Mucosa of stomach (tissue), 1 donor: Measurements from ENCODE around the gene TRIM73.
"Not testable (repeated sequence)": the region's sequence is repeated elsewhere in the genome, so short reads cannot be mapped to it uniquely, and the experiment has no call there.

Experiments used
- H3K27me3 ChIP-seq: one replicate; pipeline ENCODE4 v1.7.0; 2013; ENCODE audit warnings: mild to moderate bottlenecking, low read length; ENCODE audit not compliant: control insufficient read depth, insufficient read depth
- H3K36me3 ChIP-seq: one replicate; pipeline ENCODE4 v1.7.0; 2013; ENCODE audit warnings: low read length; ENCODE audit not compliant: control insufficient read depth, insufficient read depth
- H3K4me1 ChIP-seq: one replicate; pipeline ENCODE4 v1.7.0; 2013; ENCODE audit warnings: mild to moderate bottlenecking, low read length; ENCODE audit not compliant: control insufficient read depth, insufficient read depth
- H3K4me3 ChIP-seq: one replicate; pipeline ENCODE4 v1.7.0; 2013; ENCODE audit warnings: low read length
- H3K9ac ChIP-seq: one replicate; pipeline ENCODE4 v1.7.0; 2013; ENCODE audit warnings: mild to moderate bottlenecking, low read length, moderate library complexity
- H3K9me3 ChIP-seq: one replicate; pipeline ENCODE4 v1.7.0; 2013; ENCODE audit warnings: mild to moderate bottlenecking, low read length, moderate library complexity; ENCODE audit not compliant: control insufficient read depth
- donor health status: Pancreatic carcinoma.

The TRIM73 gene

DNA sequence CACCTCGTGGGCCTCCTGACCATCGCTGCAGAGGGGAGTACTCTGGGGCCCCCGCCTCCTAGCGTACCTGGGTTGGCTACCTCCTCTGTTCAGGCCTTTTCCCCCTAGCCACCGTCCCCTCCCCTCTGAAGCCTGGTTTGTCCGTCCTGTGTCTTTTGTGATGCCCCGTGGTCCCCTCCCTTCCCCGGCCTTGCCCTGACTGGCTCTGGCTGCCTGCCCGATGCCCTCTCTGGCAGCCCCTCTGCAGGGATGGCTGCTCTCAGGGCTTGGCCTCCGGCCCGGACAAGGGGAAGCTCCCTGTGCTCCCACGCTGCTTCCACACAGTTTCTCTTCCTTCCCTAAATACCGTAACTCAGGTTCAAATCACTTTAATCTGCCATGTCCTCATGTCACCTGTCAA, 24.3 kb downstream of the TRIM73 start:
- not testable (repeated sequence) for H3K27me3 ChIP-seq, H3K9ac ChIP-seq, H3K36me3 ChIP-seq, H3K4me3 ChIP-seq, H3K4me1 ChIP-seq, H3K9me3 ChIP-seq

DNA sequence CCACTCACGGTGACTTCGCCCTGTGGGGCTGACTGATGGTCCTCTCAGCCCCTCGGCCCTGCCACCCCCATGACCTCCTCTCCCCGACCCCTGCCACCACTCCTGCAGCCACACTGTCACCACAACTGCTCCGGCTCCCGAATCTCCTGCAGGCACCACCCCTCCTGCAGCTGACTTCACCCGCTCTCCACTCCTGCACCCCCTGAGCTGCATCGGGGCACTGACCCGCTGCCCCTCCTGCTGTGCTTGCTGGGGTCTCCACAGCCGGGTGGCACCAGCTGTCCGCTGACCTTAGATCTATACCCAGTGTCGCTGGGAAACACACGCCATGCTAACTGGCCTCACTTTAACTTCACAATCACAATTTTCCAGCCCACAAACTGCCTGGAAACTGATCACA, 24.7 kb downstream of the TRIM73 start:
- H3K4me3 ChIP-seq, H3K9ac ChIP-seq, H3K36me3 ChIP-seq, H3K27me3 ChIP-seq, H3K4me1 ChIP-seq, H3K9me3 ChIP-seq: not testable (repeated sequence)

DNA sequence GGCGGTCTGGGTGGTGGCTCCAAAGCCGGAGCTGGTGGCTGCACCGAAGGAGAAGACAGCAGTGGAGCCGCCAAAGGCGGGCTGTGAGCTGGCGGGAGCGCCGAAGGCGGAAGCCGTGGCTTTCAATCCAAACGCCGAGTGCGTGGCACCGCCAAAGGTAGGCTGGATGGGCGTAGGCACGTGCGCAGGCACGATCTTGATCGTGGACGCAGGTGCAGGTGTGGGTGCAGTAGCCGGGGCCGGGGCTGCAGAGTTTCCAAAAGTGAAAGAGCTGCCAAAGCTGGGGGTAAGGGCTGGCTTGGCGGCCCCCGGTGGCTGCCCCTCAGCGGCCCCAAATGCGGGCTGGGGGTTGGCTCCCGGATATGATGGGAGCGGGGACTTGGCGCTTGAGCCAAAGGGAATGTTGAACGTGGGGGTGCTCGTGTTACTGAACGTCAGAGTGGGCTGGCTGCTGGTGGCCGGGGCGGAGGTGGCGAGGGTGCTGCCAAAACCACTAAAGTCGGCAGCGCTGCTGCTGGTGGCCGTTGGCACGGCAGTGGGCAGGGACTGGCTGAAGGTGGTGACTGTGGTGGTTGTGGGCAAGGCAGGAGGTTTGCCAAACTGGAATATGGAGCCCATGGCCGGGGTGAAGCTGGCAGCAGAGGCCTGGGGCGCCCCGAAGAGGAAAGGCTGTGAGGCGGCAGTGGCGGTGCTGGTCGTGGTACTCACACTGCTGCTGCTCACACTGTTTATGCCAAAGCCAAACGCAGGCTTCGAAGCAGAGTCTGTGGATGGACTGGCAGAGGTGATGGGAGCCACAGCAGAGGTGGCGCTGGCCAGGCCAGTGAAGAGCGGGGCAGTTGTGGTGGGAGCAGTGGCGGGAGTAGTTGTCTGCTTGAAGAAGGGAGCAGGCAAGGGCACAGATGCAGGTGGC, 26.6 kb downstream of the TRIM73 start:
- H3K4me3 ChIP-seq, H3K27me3 ChIP-seq, H3K9me3 ChIP-seq, H3K36me3 ChIP-seq, H3K4me1 ChIP-seq, H3K9ac ChIP-seq: not testable (repeated sequence)

DNA sequence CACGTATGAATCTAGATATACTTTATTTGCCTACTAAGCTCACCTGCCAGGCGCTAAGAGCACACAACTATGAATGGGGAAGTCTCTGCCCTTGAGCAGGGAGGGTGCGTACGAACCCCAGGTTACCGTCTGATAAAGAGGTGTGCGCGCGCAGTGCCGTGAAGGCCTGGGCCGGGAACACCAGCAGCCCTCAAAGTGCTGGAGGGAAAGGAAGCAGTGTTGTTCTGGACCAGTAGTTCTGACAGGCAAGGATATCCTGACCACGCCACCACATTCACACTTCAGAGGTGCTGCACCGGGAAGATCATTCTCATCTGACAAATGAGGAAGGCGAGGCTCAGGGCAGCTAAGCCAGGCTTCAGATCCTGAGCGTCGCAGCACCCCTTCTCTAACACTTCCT, 28.1 kb downstream of the TRIM73 start:
- H3K9me3 ChIP-seq, H3K9ac ChIP-seq, H3K36me3 ChIP-seq: not testable (repeated sequence)

DNA sequence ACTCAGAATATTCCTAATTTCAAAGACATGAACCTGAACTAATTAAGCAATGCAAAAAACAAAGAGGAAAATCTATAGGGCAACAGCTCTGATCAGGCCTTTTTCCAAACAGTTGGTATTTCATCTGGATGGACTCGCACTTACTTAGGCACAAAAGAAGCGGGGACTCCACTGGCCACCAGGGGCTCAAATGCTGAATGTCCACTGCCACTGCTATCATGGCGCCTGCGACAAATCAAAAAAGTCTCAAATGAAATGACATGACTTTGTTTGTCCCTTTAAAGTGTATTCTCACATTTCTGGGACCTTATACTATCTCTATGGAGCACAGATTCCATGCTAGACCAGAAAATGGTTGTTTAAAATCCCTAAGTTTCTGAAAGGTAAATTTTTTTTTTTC, 43.6 kb downstream of the TRIM73 start:
- not testable (repeated sequence) for H3K36me3 ChIP-seq, H3K4me3 ChIP-seq, H3K27me3 ChIP-seq, H3K4me1 ChIP-seq, H3K9ac ChIP-seq, H3K9me3 ChIP-seq

More for the DNA sequence above, 28.1 kb downstream of the TRIM73 start:
- not testable (repeated sequence) for H3K27me3 ChIP-seq, H3K4me3 ChIP-seq, H3K4me1 ChIP-seq

DNA sequence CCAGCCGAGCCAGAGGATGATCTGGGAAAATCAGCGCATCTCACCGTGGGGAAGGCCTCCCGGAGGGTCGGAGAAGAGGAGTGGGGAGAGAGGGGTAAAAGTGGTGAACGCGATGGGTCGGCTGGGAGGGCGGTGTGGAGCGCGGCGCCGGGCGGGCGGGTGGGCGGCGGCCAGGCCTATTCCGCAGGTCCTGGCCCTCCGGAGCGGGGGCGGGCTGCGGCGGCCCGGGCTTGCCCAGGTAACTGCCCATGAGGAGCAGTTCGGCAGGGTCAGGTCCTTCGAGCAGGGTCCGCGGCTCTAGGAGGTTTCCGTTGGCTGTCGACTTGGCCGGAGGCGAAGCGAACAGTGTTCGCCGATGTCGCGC, 46.7 kb downstream of the TRIM73 start:
- H3K4me1 ChIP-seq, H3K9me3 ChIP-seq, H3K4me3 ChIP-seq, H3K36me3 ChIP-seq, H3K27me3 ChIP-seq, H3K9ac ChIP-seq: not testable (repeated sequence)

DNA sequence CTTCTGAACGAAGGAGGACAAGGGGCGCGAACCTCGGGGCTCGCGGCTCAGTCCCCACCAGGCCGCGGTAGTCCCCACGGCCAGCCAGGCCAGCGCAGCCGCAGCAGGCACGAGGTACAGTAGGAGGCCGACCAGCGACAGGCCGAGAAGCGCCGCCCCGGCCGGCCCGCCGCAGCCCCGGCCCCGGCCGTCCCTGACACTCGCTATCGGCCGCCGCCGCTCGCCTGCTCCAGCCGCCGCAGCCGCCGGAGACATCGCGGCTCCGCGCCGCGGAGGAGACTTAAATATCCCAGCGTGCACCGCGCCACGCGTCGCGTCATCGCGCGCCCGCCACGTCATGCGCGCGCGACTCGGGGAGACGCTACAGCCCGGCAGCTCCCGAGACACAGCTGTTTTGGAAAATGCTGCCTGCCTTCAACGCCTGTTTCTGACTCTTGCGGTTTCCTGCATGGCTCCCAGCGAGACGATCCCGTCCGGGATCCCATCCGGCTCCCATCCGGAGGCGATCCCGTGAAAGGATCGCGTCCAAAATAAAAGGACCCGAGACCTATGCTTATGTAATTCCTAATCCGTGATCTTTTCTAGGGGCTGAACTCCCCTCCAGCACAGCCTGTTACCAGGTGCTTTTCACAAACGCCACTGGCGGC, 47.2 kb downstream of the TRIM73 start:
- not testable (repeated sequence) for H3K4me1 ChIP-seq, H3K27me3 ChIP-seq, H3K4me3 ChIP-seq, H3K9me3 ChIP-seq, H3K36me3 ChIP-seq
- peak overlapping the region; percentile 70 for H3K9ac ChIP-seq

DNA sequence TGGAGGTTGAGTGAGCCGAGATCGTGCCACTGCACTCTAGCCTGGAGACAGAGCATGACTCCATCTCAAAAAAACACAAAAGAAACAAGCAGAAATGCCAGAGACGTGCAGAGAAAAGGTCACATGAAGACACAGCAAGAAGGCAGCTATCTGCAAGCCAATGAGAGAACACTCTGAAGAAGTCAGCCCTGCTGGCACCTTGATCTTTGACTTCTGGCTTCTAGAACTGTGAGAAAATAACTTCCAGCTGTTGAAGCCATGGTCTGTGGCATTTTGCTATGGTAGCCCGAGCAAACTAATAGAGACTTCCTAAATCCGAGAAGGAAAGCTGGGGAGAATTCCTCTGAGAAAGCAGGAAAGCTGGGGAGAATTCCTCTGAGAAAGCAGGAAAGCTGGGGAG, 54.5 kb downstream of the TRIM73 start:
- not testable (repeated sequence) for H3K36me3 ChIP-seq, H3K4me1 ChIP-seq, H3K9me3 ChIP-seq, H3K9ac ChIP-seq, H3K27me3 ChIP-seq, H3K4me3 ChIP-seq

DNA sequence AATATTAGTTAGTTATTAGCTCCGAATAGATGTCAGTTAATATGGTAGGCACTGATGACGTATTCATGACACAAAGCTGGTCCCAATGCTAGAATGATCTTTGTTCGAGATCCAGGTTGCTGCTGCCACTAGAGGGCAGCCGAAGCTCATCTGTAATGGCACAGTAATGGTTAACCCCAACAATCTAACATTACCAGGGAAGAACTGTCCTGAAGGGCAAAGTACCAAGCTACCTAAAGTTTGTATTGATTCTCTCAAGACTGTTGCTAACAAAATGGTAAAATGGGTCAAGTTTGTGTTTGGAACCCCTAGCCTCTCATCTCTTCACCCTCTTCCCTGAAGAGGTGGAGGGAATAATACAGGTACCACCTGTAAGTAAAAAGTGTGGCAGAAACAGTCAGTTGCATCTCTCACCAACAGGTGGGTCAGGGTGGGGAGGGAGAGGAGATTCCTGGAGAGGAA, 57.1 kb downstream of the TRIM73 start:
- not testable (repeated sequence) for H3K27me3 ChIP-seq, H3K4me1 ChIP-seq, H3K4me3 ChIP-seq, H3K36me3 ChIP-seq, H3K9me3 ChIP-seq, H3K9ac ChIP-seq
